Neural cell (in vitro differentiated cells): ENCODE measurements around the gene RNF212. TPM values are rescaled to one million over a fixed set of nuclear protein-coding genes. Genes with fewer than 3 reads are reported as not detected.

Experiments
- H2AFZ ChIP-seq: fragments of 200-600, 300-800 bp; sonication (generic), shearing (Covaris generic); 2 replicates; pipeline ENCODE4 v1.6.0; 2014; ENCODE audit warnings: low read depth, mild to moderate bottlenecking, antibody characterized with exemption, low read length, moderate library complexity
- H3F3A ChIP-seq: fragments of 200-600 bp; shearing (Covaris generic); 2 replicates; pipeline ENCODE4 v1.6.1; 2016; ENCODE audit warnings: mild to moderate bottlenecking, moderate library complexity, mixed read lengths, antibody characterized with exemption, low read length; ENCODE audit not compliant: insufficient read depth, poor library complexity, severe bottlenecking
- H3K27ac ChIP-seq: fragments of 200-600, 300-800 bp; sonication (generic), shearing (Covaris generic); 2 replicates; pipeline ENCODE4 v1.5.1; 2014; ENCODE audit warnings: mild to moderate bottlenecking, low read length, moderate library complexity
- H3K27me3 ChIP-seq: fragments of 300-800, 200-600 bp; sonication (generic), shearing (Covaris generic); 2 replicates; pipeline ENCODE4 v1.6.0; 2014; ENCODE audit warnings: mild to moderate bottlenecking, low read depth, low read length, moderate library complexity; ENCODE audit not compliant: insufficient read depth
- H3K36me3 ChIP-seq: fragments of 300-800, 200-600 bp; sonication (generic), shearing (Covaris generic); 2 replicates; pipeline ENCODE4 v1.5.1; 2014; ENCODE audit warnings: mild to moderate bottlenecking, antibody characterized with exemption, low read length, moderate library complexity; ENCODE audit not compliant: insufficient read depth
- H3K4me2 ChIP-seq: fragments of 300-800, 200-600 bp; sonication (generic), shearing (Covaris generic); 2 replicates; pipeline ENCODE4 v1.6.0; 2014; ENCODE audit warnings: mild to moderate bottlenecking, low read length
- H3K4me3 ChIP-seq: fragments of 300-800, 200-600 bp; sonication (generic), shearing (Covaris generic); 2 replicates; pipeline ENCODE4 v1.5.1; 2014; ENCODE audit warnings: mild to moderate bottlenecking, low read length, moderate library complexity
- H3K79me2 ChIP-seq: fragments of 200-600 bp; shearing (Covaris generic); replicated peaks from 2 replicates; pipeline ENCODE4 v1.6.0; 2014; ENCODE audit warnings: mild to moderate bottlenecking, low read length, moderate library complexity; ENCODE audit not compliant: insufficient read depth
- H3K9ac ChIP-seq: fragments of 300-800, 200-600 bp; sonication (generic), shearing (Covaris generic); 2 replicates; pipeline ENCODE4 v1.6.1; 2016; ENCODE audit warnings: mild to moderate bottlenecking, low read length, mixed read lengths
- H3K9me2 ChIP-seq: fragments of 200-600 bp; shearing (Covaris generic); 2 replicates; pipeline ENCODE4 v1.6.1; 2016; ENCODE audit warnings: mild to moderate bottlenecking, low read length, mixed read lengths; ENCODE audit not compliant: insufficient read depth
- H3K9me3 ChIP-seq: fragments of 200-600, 300-800 bp; sonication (generic), shearing (Covaris generic); 2 replicates; pipeline ENCODE4 v1.6.1; 2016; ENCODE audit warnings: mild to moderate bottlenecking, mixed run types, low read length, moderate library complexity, mixed read lengths
- H4K20me1 ChIP-seq: fragments of 200-600 bp; shearing (Covaris generic); 2 replicates; pipeline ENCODE4 v1.6.1; 2016; ENCODE audit warnings: mild to moderate bottlenecking, mixed run types; ENCODE audit not compliant: insufficient read depth
- CTCF ChIP-seq: fragments of 450-650 bp; IDR thresholded peaks from 2 replicates; pipeline ENCODE4 v1.5.1; 2014; ENCODE audit warnings: antibody characterized with exemption, mild to moderate bottlenecking, moderate library complexity; ENCODE audit not compliant: poor library complexity, severe bottlenecking
- EP300 ChIP-seq: fragments of 450-650 bp; conservative IDR thresholded peaks from 2 replicates; pipeline ENCODE4 v1.6.1; 2014; ENCODE audit warnings: antibody characterized with exemption, mild to moderate bottlenecking, moderate library complexity; ENCODE audit not compliant: poor library complexity, severe bottlenecking
- EZH2 ChIP-seq: fragments of 200-600, 300-800 bp; shearing (Covaris generic), sonication (generic); IDR thresholded peaks from 2 replicates; pipeline ENCODE4 v1.6.1; 2014; ENCODE audit warnings: antibody characterized with exemption, low read length, borderline replicate concordance, mild to moderate bottlenecking; ENCODE audit not compliant: insufficient read depth, poor library complexity, severe bottlenecking
- MXI1 ChIP-seq: fragments of 450-650 bp; conservative IDR thresholded peaks from 2 replicates; pipeline ENCODE4 v1.6.1; 2014; ENCODE audit warnings: antibody characterized with exemption, mild to moderate bottlenecking; ENCODE audit not compliant: poor library complexity, severe bottlenecking
- POLR2AphosphoS5 ChIP-seq: IDR thresholded peaks from 2 replicates; pipeline ENCODE4 v1.6.1; 2012
- RAD21 ChIP-seq: fragments of 450-650 bp; conservative IDR thresholded peaks from 2 replicates; pipeline ENCODE4 v1.6.1; 2014; ENCODE audit warnings: antibody characterized with exemption, mild to moderate bottlenecking, moderate library complexity
- REST ChIP-seq: IDR thresholded peaks from 2 replicates; pipeline ENCODE4 v1.6.1; 2012; ENCODE audit warnings: borderline replicate concordance
- SMC3 ChIP-seq: fragments of 450-650 bp; conservative IDR thresholded peaks from 2 replicates; pipeline ENCODE4 v1.6.1; 2014; ENCODE audit warnings: antibody characterized with exemption, mild to moderate bottlenecking, moderate library complexity; ENCODE audit not compliant: poor library complexity
- TAF1 ChIP-seq: IDR thresholded peaks from 2 replicates; pipeline ENCODE4 v1.6.1; 2012; ENCODE audit warnings: low read depth
- polyA plus RNA-seq: library from polyadenylated mRNA; depleted of rRNA; stranded (reverse); fragments of >200 nt; gene quantifications from 2 replicates; pipeline ENCODE4 v1.2.3, GENCODE V29; 2014

Gene RNF212
- polyA plus RNA-seq, 1 donor from 2014 or later = 1.5 TPM

GRCh38 chr4:1072830-1073446 lies 40.4 kb downstream of the RNF212 start:
- TF ChIP-seq CTCF (peak; percentile 29), EP300 (no peak), RAD21 (no peak)
- Histone ChIP-seq H3K36me3 (no peaks in the 10 kb centered on the region), H3K9me3 (no peaks in the 10 kb centered on the region), H3K27ac (no peak overlapping the region), H3F3A (no peaks in the 10 kb centered on the region), H4K20me1 (no peaks in the 10 kb centered on the region), H3K4me3 (no peak overlapping the region), H3K27me3 (no peaks in the 10 kb centered on the region), H2AFZ (no peak overlapping the region), H3K79me2 (no peaks in the 10 kb centered on the region), H3K9ac (no peak overlapping the region), H3K4me2 (no peak overlapping the region), H3K9me2 (no peaks in the 10 kb centered on the region)

GRCh38 chr4:1069394-1069793 lies 44.0 kb downstream of the RNF212 start:
- Histone ChIP-seq H2AFZ (no peak overlapping the region), H3K4me2 (no peak overlapping the region), H4K20me1 (no peaks in the 10 kb centered on the region), H3K79me2 (no peaks in the 10 kb centered on the region), H3K27me3 (no peaks in the 10 kb centered on the region), H3K9me2 (no peaks in the 10 kb centered on the region), H3K9me3 (no peaks in the 10 kb centered on the region), H3K36me3 (no peaks in the 10 kb centered on the region), H3K9ac (no peak overlapping the region), H3K4me3 (no peak overlapping the region), H3F3A (no peaks in the 10 kb centered on the region), H3K27ac (no peak overlapping the region)
- no peak for TF ChIP-seq MXI1
- TF ChIP-seq EZH2 = no peak
- no peak for TF ChIP-seq REST
- no peak for TF ChIP-seq CTCF
- no peak for TF ChIP-seq EP300
- TF ChIP-seq TAF1 = no peak
- no peak for TF ChIP-seq SMC3
- no peak for TF ChIP-seq POLR2AphosphoS5
- no peak for TF ChIP-seq RAD21
